HL-60 (cell line): ENCODE results near the gene ERBB2.

Experiments
- POLR2AphosphoS5 ChIP-seq: IDR thresholded peaks from 2 replicates; pipeline ENCODE4 v1.6.1; 2012; ENCODE audit warnings: low read depth
- TF ChIP-seq, protein P1 (sequence below): IDR thresholded peaks from one replicate; pipeline ENCODE4 v1.5.1; 2011; ENCODE audit warnings: low read length, control low read depth, inconsistent platforms; ENCODE audit not compliant: insufficient read depth

DNA sequence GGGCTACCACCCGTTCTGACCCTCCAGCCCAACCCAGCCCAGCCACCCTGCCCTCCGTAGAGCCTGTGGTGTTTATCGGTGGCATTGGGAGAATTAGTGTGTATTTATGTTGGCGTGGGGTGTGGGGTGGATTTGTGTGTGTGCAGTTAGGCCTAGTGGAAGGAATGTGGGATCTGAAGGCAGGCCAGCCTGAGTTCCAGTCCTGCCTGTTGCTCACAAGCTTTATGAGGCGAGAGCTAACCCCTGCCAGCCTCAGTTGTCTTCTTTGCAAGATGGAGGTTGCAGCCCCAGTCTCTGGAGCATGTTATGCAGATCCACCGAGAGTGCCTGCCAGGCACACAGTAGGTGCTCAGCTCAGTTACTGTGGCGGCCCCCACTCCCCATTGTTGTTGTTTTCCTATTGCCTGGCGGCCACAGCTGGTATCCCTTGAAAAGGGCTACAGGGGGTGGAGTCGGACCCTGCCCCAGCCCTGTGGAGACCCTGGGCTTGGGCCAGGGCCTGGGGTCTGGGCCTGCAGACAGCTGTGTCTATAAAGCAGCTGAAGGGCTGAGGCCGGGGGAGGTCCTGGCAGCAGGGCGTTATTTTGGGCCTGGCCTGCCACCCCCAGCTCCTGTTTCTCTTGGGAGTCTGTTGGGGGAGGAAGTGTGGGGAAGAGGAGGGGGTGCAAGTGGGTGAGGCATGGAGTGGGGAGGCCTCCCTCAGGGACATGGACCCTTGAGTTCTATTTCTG is 5.1 kb downstream of the ERBB2 start:
- TF ChIP-seq, protein P1, sequence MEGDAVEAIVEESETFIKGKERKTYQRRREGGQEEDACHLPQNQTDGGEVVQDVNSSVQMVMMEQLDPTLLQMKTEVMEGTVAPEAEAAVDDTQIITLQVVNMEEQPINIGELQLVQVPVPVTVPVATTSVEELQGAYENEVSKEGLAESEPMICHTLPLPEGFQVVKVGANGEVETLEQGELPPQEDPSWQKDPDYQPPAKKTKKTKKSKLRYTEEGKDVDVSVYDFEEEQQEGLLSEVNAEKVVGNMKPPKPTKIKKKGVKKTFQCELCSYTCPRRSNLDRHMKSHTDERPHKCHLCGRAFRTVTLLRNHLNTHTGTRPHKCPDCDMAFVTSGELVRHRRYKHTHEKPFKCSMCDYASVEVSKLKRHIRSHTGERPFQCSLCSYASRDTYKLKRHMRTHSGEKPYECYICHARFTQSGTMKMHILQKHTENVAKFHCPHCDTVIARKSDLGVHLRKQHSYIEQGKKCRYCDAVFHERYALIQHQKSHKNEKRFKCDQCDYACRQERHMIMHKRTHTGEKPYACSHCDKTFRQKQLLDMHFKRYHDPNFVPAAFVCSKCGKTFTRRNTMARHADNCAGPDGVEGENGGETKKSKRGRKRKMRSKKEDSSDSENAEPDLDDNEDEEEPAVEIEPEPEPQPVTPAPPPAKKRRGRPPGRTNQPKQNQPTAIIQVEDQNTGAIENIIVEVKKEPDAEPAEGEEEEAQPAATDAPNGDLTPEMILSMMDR = no peak
- no peak for TF ChIP-seq POLR2AphosphoS5
